ENCODE data around the gene NARS2.

DNA sequence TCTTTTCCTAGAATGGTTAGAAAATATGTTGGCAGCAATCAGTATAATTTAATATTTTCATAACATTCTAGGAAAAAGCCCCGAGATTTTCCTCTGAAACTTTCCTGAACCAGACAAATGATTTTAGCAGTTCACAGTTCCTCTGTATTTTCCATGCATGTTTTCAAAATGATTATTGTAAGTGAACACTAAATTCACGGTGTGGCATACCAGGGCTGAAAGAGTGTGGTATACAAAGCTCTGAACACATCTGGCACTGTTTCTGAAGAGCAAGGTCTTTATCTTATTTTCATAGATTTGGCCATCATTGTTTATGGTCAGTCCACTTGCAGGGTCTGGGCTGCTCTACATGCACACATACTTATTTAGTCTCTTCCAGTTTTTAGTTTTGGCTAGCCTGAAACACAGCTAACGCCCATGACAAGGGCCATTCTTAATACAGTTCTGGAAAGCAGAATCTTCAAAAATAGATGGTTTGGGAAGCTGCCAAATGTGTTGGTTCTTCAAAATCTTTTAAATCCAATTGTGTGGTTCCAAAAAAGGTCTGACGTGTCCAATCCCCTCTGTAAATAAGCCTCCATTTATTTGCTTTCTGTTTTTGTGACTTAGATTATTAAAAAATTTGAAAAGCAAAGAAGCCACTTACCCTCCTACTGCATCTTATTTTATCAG, 149.1 kb downstream of the NARS2 start:
- TF ChIP-seq POLR2AphosphoS5 (IDR thresholded peaks at IDR 0.05; ENCODE audit: borderline replicate concordance, low read depth, low read length) = no peak
- no peak for TF ChIP-seq EZH2 (IDR thresholded peaks at IDR 0.05)
- TF ChIP-seq FOXP2 (optimal IDR thresholded peaks at IDR 0.05; ENCODE audit: control extremely low read depth, extremely low read length, insufficient read depth) = no peak
